GM21619 (cell line): Measurements from ENCODE around the gene NKAIN2.
"Not testable (repeated sequence)": the region's sequence is repeated elsewhere in the genome, so short reads cannot be mapped to it uniquely, and the experiment has no call there.

ENCODE experiments used
- ATAC-seq: cut with Tn5 transposase; IDR thresholded peaks from one replicate; pipeline ENCODE4 v1.9.1; 2021; ENCODE audit not compliant: unreplicated experiment

NKAIN2 gene

GRCh38 chr6:124659427-124659826 is 855.8 kb downstream of the NKAIN2 start:
- ATAC-seq = no peak

- ATAC-seq = no peak
Observed at GRCh38 chr6:124660185-124660584, 856.5 kb downstream of the NKAIN2 start.

- ATAC-seq = no peak
Observed at GRCh38 chr6:124661097-124661661, 857.5 kb downstream of the NKAIN2 start.

- ATAC-seq = no peak
Observed at GRCh38 chr6:124668028-124668427, 864.4 kb downstream of the NKAIN2 start.

GRCh38 chr6:124669713-124670480 is 866.2 kb downstream of the NKAIN2 start:
- ATAC-seq = no peak

GRCh38 chr6:124670801-124671200 is 867.1 kb downstream of the NKAIN2 start:
- ATAC-seq = no peak

GRCh38 chr6:124671324-124671723 is 867.7 kb downstream of the NKAIN2 start:
- no peak for ATAC-seq

- no peak for ATAC-seq
Observed at GRCh38 chr6:124674042-124674441, 870.4 kb downstream of the NKAIN2 start.

GRCh38 chr6:124676033-124676432 is 872.4 kb downstream of the NKAIN2 start:
- no peak for ATAC-seq

GRCh38 chr6:124677874-124678273 is 874.2 kb downstream of the NKAIN2 start:
- ATAC-seq = no peak

- no peak for ATAC-seq
Observed at GRCh38 chr6:124679387-124679786, 875.7 kb downstream of the NKAIN2 start.

- ATAC-seq = no peak
Observed at GRCh38 chr6:124682751-124683150, 879.1 kb downstream of the NKAIN2 start.

- ATAC-seq = no peak
Observed at GRCh38 chr6:124683507-124683906, 879.8 kb downstream of the NKAIN2 start.

GRCh38 chr6:124684621-124685020 is 881.0 kb downstream of the NKAIN2 start:
- ATAC-seq = no peak

GRCh38 chr6:124688369-124688768 is 884.7 kb downstream of the NKAIN2 start:
- no peak for ATAC-seq

- no peak for ATAC-seq
Observed at GRCh38 chr6:124694139-124694705, 890.6 kb downstream of the NKAIN2 start.

- no peak for ATAC-seq
Observed at GRCh38 chr6:124699038-124699437, 895.4 kb downstream of the NKAIN2 start.

- no peak for ATAC-seq
Observed at GRCh38 chr6:124703541-124703940, 899.9 kb downstream of the NKAIN2 start.

GRCh38 chr6:124712532-124712931 is 908.9 kb downstream of the NKAIN2 start:
- ATAC-seq = not testable (repeated sequence)

- ATAC-seq = no peak
Observed at GRCh38 chr6:124714728-124715127, 911.1 kb downstream of the NKAIN2 start.

- ATAC-seq = no peak
Observed at GRCh38 chr6:124719913-124720312, 916.2 kb downstream of the NKAIN2 start.

GRCh38 chr6:124721331-124721730 is 917.7 kb downstream of the NKAIN2 start:
- ATAC-seq = no peak
